ENCODE measurements around the gene KLK15.

Gene KLK15

DNA sequence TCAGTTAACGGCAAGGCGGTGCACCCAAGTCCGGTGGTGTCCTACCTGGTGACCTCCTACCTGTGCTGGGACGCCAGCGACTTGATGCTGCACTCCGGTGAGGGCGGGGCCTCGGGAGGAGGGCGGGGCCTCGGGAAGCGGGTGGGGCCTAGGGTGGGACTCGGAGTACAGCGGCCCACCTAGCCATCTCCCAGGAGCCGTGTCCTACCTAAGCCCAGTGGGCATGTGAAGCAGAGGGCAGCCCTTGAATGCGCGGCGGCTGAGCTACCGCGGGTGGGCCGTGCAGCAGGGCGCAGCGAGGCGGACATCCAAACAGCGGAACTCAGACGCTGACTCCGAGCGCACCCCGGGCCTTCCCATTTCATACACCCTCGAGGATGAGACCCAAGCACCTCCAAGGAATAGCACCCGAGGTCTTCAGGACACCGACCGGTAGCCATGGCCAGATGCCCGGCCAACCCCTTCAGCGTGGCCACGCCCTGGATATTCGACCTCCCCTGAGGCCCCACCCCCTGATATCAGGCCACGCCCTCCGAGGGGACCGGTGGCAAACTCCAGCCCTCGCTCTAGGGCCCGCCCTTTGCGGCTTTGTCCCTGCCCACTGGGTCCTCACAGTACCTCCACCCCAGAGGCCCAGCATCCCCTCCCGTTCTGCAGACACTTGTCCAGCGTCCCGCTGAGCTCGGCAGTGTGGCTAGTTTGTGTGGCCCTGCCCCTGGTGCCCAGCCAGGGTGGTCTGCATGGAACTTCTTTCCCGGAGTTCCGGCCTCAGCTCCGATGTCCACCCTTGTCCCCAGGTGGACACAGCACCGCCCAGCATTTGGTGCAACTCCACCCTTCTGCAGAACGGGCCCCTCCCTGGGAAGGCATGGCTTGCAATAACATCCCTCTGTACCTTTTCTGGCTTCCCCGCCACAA lies 15.2 kb downstream of the KLK15 start:
- peak overlapping the region; percentile 57 for H4K8ac ChIP-seq (ENCODE audit: low read depth, low read length)
- H3K14ac ChIP-seq (ENCODE audit: low read length): no peak overlapping the region
- peak overlapping the region; percentile 80 for H3K9ac ChIP-seq (ENCODE audit: low read depth, low read length, poor library complexity)
- DNase-seq (ENCODE audit: low spot score): peak; percentile 76
- H3K4me1 ChIP-seq (ENCODE audit: control insufficient read depth in 2 of 2, insufficient read depth in 1 of 2, low read depth in 1 of 2, low read length in 2 of 2): peaks cover 0 to 3% of the 10 kb centered on the region in 2 donors
- H2BK12ac ChIP-seq (ENCODE audit: low read length): peak overlapping the region; percentile 31
- H2BK120ac ChIP-seq (ENCODE audit: low read depth, low read length): no peak overlapping the region
- peak overlapping the region; percentile 98 for H3K18ac ChIP-seq (ENCODE audit: low read length)
- peak overlapping the region; percentile 81 for H2AFZ ChIP-seq (ENCODE audit: low read length)
- peak overlapping the region; percentile 29 to 82 for H3K4me3 ChIP-seq (ENCODE audit: low read length in 2 of 2)
- H3K27me3 ChIP-seq (ENCODE audit: control insufficient read depth in 3 of 3, insufficient read depth in 3 of 3, low read depth in 1 of 3, low read length in 3 of 3): peaks cover 10 to 80% (median 53%) of the 10 kb centered on the region in 3 experiments
- H3K36me3 ChIP-seq (replicated peaks in 1 of 2; ENCODE audit: control insufficient read depth in 2 of 2, insufficient read depth in 2 of 2, low read length in 2 of 2): no peaks in the 10 kb centered on the region
- H2AK5ac ChIP-seq (ENCODE audit: low read depth, low read length): peak overlapping the region; percentile 2
- H3K79me1 ChIP-seq (ENCODE audit: low read depth, low read length): no peaks in the 10 kb centered on the region
- no peak overlapping the region for H3K27ac ChIP-seq (replicated peaks; ENCODE audit: low read length)
- WGBS, 2 donors (ENCODE audit: extremely low coverage in 2 of 2, insufficient read length in 2 of 2, insufficient replicate concordance in 1 of 2): no CpG with 5 or more reads among the region's 52 CpGs
- peak overlapping the region; percentile 60 for H2BK5ac ChIP-seq (ENCODE audit: low read length)
- H3K23ac ChIP-seq (ENCODE audit: low read depth, low read length, poor library complexity): peak overlapping the region; percentile 98
- peaks cover 2 to 4% of the 10 kb centered on the region in 2 donors for H3K9me3 ChIP-seq (replicated peaks in 1 of 2; ENCODE audit: control insufficient read depth in 2 of 2, insufficient read depth in 1 of 2, low read depth in 1 of 2, low read length in 2 of 2)
- H3K4me2 ChIP-seq (ENCODE audit: insufficient read depth, low read length, poor library complexity, severe bottlenecking): peak overlapping the region; percentile 88
- no peak overlapping the region for H3K4ac ChIP-seq (ENCODE audit: low read length)
- H2BK15ac ChIP-seq (ENCODE audit: low read length): no peak overlapping the region
- no peak overlapping the region for H4K91ac ChIP-seq (ENCODE audit: low read depth, low read length, poor library complexity)

DNA sequence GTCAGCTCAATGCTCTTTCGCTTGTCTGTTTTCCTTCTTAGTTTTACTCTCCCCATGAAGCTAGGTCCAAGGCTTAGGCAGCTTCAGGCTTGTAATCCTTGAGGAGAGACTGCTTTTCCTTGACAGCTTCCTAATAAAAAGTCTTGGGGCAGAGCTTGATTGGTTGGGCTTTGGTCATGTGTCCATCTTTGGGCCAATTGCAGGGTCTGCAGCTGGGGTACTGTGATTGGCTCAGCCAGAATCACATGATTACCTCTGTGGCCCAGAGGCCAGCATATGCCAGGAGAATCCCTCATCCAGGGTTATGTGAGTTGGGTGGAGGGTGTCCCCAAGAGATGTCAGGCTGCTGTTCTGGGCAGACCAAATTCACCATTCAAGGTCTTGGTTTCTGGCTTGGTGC lies 17.9 kb downstream of the KLK15 start:
- no peak overlapping the region for H3K18ac ChIP-seq (ENCODE audit: low read length)
- H3K14ac ChIP-seq (ENCODE audit: low read length): no peak overlapping the region
- no peaks in the 10 kb centered on the region for H3K79me1 ChIP-seq (ENCODE audit: low read depth, low read length)
- H3K27ac ChIP-seq (replicated peaks; ENCODE audit: low read length): no peak overlapping the region
- H2BK120ac ChIP-seq (ENCODE audit: low read depth, low read length): no peak overlapping the region
- no peak overlapping the region for H4K91ac ChIP-seq (ENCODE audit: low read depth, low read length, poor library complexity)
- H3K9me3 ChIP-seq (replicated peaks in 1 of 2; ENCODE audit: control insufficient read depth in 2 of 2, insufficient read depth in 1 of 2, low read depth in 1 of 2, low read length in 2 of 2): peaks cover 2 to 4% of the 10 kb centered on the region in 2 donors
- no peak overlapping the region for H2BK15ac ChIP-seq (ENCODE audit: low read length)
- peak overlapping the region; percentile 18 for H2AFZ ChIP-seq (ENCODE audit: low read length)
- DNase-seq (ENCODE audit: low spot score): no peak
- H2AK5ac ChIP-seq (ENCODE audit: low read depth, low read length): no peak overlapping the region
- no peak overlapping the region for H3K4ac ChIP-seq (ENCODE audit: low read length)
- no peak overlapping the region for H2BK12ac ChIP-seq (ENCODE audit: low read length)
- no peak overlapping the region for H3K23ac ChIP-seq (ENCODE audit: low read depth, low read length, poor library complexity)
- H3K27me3 ChIP-seq (ENCODE audit: control insufficient read depth in 3 of 3, insufficient read depth in 3 of 3, low read depth in 1 of 3, low read length in 3 of 3): peaks cover 9 to 57% (median 33%) of the 10 kb centered on the region in 3 experiments
- no CpG with 5 or more reads among the region's 1 CpG for WGBS, 2 donors (ENCODE audit: extremely low coverage in 2 of 2, insufficient read length in 2 of 2, insufficient replicate concordance in 1 of 2)
- H3K36me3 ChIP-seq (replicated peaks in 1 of 2; ENCODE audit: control insufficient read depth in 2 of 2, insufficient read depth in 2 of 2, low read length in 2 of 2): no peaks in the 10 kb centered on the region
- peaks cover 0 to 3% of the 10 kb centered on the region in 2 donors for H3K4me1 ChIP-seq (ENCODE audit: control insufficient read depth in 2 of 2, insufficient read depth in 1 of 2, low read depth in 1 of 2, low read length in 2 of 2)
- no peak overlapping the region for H4K8ac ChIP-seq (ENCODE audit: low read depth, low read length)
- H3K4me2 ChIP-seq (ENCODE audit: insufficient read depth, low read length, poor library complexity, severe bottlenecking): no peak overlapping the region
- H3K4me3 ChIP-seq (ENCODE audit: low read length in 2 of 2): no peak overlapping the region
- H2BK5ac ChIP-seq (ENCODE audit: low read length): no peak overlapping the region
- H3K9ac ChIP-seq (ENCODE audit: low read depth, low read length, poor library complexity): no peak overlapping the region

DNA sequence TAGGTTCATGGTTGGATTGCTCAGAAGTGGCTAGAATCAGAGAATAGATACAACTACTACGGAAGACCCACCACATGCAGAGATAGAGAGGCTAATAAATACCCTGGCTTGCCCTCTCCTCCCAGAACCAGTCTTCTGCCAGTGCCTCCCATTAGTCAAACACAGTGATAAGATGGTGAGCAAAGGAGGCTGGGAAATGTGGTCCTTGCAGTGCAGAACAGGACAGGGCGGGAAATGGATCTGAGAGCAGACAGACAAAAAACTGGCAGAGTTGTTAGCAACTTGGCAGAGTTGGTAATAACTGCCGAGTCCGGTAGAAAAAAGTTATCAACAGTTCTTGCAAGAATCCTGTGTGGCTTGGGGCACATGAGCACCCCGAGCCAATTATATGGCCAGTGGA lies 18.5 kb downstream of the KLK15 start:
- no peak overlapping the region for H3K14ac ChIP-seq (ENCODE audit: low read length)
- no peak overlapping the region for H2BK120ac ChIP-seq (ENCODE audit: low read depth, low read length)
- H2BK12ac ChIP-seq (ENCODE audit: low read length): no peak overlapping the region
- H3K79me1 ChIP-seq (ENCODE audit: low read depth, low read length): no peaks in the 10 kb centered on the region
- H3K4ac ChIP-seq (ENCODE audit: low read length): no peak overlapping the region
- H3K27me3 ChIP-seq (ENCODE audit: control insufficient read depth in 3 of 3, insufficient read depth in 3 of 3, low read depth in 1 of 3, low read length in 3 of 3): peaks cover 5 to 52% (median 27%) of the 10 kb centered on the region in 3 experiments
- no peak overlapping the region for H3K4me3 ChIP-seq (ENCODE audit: low read length in 2 of 2)
- H3K23ac ChIP-seq (ENCODE audit: low read depth, low read length, poor library complexity): no peak overlapping the region
- WGBS, 2 donors (ENCODE audit: extremely low coverage in 2 of 2, insufficient read length in 2 of 2, insufficient replicate concordance in 1 of 2): no CpG with 5 or more reads among the region's 5 CpGs
- no peak overlapping the region for H2BK15ac ChIP-seq (ENCODE audit: low read length)
- no peak overlapping the region for H4K91ac ChIP-seq (ENCODE audit: low read depth, low read length, poor library complexity)
- H3K9me3 ChIP-seq (replicated peaks in 1 of 2; ENCODE audit: control insufficient read depth in 2 of 2, insufficient read depth in 1 of 2, low read depth in 1 of 2, low read length in 2 of 2): peaks cover 2 to 4% of the 10 kb centered on the region in 2 donors
- DNase-seq (ENCODE audit: low spot score): no peak
- H3K4me2 ChIP-seq (ENCODE audit: insufficient read depth, low read length, poor library complexity, severe bottlenecking): no peak overlapping the region
- H3K9ac ChIP-seq (ENCODE audit: low read depth, low read length, poor library complexity): no peak overlapping the region
- H2BK5ac ChIP-seq (ENCODE audit: low read length): no peak overlapping the region
- no peak overlapping the region for H2AK5ac ChIP-seq (ENCODE audit: low read depth, low read length)
- no peak overlapping the region for H3K27ac ChIP-seq (replicated peaks; ENCODE audit: low read length)
- H3K4me1 ChIP-seq (ENCODE audit: control insufficient read depth in 2 of 2, insufficient read depth in 1 of 2, low read depth in 1 of 2, low read length in 2 of 2): no peaks in the 10 kb centered on the region
- H3K36me3 ChIP-seq (replicated peaks in 1 of 2; ENCODE audit: control insufficient read depth in 2 of 2, insufficient read depth in 2 of 2, low read length in 2 of 2): no peaks in the 10 kb centered on the region
- no peak overlapping the region for H4K8ac ChIP-seq (ENCODE audit: low read depth, low read length)
- H3K18ac ChIP-seq (ENCODE audit: low read length): no peak overlapping the region
- peak overlapping the region; percentile 18 for H2AFZ ChIP-seq (ENCODE audit: low read length)

DNA sequence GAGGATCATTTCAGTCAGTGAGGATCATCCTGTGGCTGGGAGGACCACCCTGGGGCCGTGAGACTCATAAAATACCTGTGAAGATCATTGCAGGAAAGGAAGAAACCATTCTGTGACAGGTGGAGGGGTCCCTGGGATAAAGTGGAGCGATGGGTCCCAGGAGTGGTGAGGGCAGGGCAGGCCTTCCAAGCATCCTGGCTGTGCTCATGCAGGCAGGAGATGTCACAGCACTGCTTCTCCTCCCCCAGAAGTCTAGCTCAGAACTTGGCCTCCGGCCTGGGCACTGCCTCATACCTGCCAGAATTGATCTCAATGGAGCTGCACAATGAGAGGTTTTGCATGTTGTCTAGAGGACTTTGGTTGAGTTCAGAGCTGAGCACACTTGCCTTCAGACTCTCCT lies 20.9 kb downstream of the KLK15 start:
- H2AK5ac ChIP-seq (ENCODE audit: low read depth, low read length): no peak overlapping the region
- no peak overlapping the region for H2AFZ ChIP-seq (ENCODE audit: low read length)
- H3K27ac ChIP-seq (replicated peaks; ENCODE audit: low read length): no peak overlapping the region
- no CpG with 5 or more reads among the region's 3 CpGs for WGBS, 2 donors (ENCODE audit: extremely low coverage in 2 of 2, insufficient read length in 2 of 2, insufficient replicate concordance in 1 of 2)
- H3K4me1 ChIP-seq (ENCODE audit: control insufficient read depth in 2 of 2, insufficient read depth in 1 of 2, low read depth in 1 of 2, low read length in 2 of 2): no peaks in the 10 kb centered on the region
- H3K9me3 ChIP-seq (replicated peaks in 1 of 2; ENCODE audit: control insufficient read depth in 2 of 2, insufficient read depth in 1 of 2, low read depth in 1 of 2, low read length in 2 of 2): peaks cover 2 to 4% of the 10 kb centered on the region in 2 donors
- no peak overlapping the region for H3K14ac ChIP-seq (ENCODE audit: low read length)
- no peak overlapping the region for H3K9ac ChIP-seq (ENCODE audit: low read depth, low read length, poor library complexity)
- no peak overlapping the region for H4K91ac ChIP-seq (ENCODE audit: low read depth, low read length, poor library complexity)
- peaks cover 0 to 36% (median 8%) of the 10 kb centered on the region in 3 experiments for H3K27me3 ChIP-seq (ENCODE audit: control insufficient read depth in 3 of 3, insufficient read depth in 3 of 3, low read depth in 1 of 3, low read length in 3 of 3)
- no peaks in the 10 kb centered on the region for H3K79me1 ChIP-seq (ENCODE audit: low read depth, low read length)
- no peak overlapping the region for H3K4me2 ChIP-seq (ENCODE audit: insufficient read depth, low read length, poor library complexity, severe bottlenecking)
- H2BK15ac ChIP-seq (ENCODE audit: low read length): no peak overlapping the region
- H2BK12ac ChIP-seq (ENCODE audit: low read length): no peak overlapping the region
- DNase-seq (ENCODE audit: low spot score): no peak
- H3K36me3 ChIP-seq (replicated peaks in 1 of 2; ENCODE audit: control insufficient read depth in 2 of 2, insufficient read depth in 2 of 2, low read length in 2 of 2): no peaks in the 10 kb centered on the region
- H3K23ac ChIP-seq (ENCODE audit: low read depth, low read length, poor library complexity): no peak overlapping the region
- no peak overlapping the region for H3K4ac ChIP-seq (ENCODE audit: low read length)
- H4K8ac ChIP-seq (ENCODE audit: low read depth, low read length): no peak overlapping the region
- H2BK5ac ChIP-seq (ENCODE audit: low read length): no peak overlapping the region
- no peak overlapping the region for H2BK120ac ChIP-seq (ENCODE audit: low read depth, low read length)
- no peak overlapping the region for H3K4me3 ChIP-seq (ENCODE audit: low read length in 2 of 2)
- peak overlapping the region; percentile 29 for H3K18ac ChIP-seq (ENCODE audit: low read length)
